ENCODE data around the gene AAR2.

AAR2 gene, protein sequence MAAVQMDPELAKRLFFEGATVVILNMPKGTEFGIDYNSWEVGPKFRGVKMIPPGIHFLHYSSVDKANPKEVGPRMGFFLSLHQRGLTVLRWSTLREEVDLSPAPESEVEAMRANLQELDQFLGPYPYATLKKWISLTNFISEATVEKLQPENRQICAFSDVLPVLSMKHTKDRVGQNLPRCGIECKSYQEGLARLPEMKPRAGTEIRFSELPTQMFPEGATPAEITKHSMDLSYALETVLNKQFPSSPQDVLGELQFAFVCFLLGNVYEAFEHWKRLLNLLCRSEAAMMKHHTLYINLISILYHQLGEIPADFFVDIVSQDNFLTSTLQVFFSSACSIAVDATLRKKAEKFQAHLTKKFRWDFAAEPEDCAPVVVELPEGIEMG

DNA sequence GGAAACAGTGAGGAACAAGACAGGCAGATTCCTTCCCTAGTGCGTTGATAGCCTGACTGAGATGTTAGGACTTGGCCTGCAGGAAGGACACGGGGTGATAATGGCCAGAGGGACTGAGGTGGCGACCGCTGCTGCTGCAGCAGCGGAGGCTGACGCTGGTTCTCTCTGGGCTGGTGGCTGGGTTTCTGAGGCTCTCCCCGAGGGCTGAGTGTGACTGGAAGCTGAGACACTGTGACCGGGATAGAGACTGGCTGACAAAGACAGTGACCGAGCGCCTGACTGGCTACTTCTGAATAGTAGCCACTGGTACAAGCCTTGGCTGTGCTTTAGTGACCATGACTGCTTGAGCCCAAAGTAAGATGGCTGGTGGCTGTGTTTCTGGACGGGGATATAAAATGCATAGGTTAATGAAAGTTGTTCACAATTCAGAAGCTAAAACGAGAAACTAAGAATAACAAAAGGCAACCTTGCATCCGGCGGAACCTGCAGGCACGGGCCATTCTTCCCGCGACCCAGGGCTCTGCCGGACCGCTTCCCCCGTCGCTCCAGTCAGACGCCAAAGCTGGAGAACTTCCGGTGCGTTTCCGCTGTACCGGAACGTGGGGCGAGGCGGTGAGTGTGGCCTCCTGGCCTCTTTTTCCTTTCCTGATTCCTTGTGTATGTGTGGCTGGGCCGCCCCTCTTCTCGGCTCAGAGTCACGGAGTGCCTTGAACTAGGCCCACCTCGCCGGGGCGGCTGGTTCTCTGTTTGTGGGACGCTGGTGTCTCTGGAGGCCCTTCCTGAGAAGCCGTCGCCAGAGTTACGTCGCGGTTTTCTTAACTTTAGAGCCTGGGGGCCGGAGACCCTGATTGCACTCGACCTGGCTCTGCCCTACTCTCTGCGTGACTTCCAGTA is at the start of gene AAR2:
Gene AAR2, plus strand, starts transcription at position 587 of the 894 bp plus-strand sequence. CDS start 3,391 bp downstream, outside the sequence.
- peaks cover 24% of the 10 kb centered on the region for H4K20me1 ChIP-seq (ENCODE audit: insufficient read depth, low read length)
- no peaks in the 10 kb centered on the region for H3K9me3 ChIP-seq (ENCODE audit: insufficient read depth, low read length, severe bottlenecking)
- DNase-seq: peak; percentile 89
- peak within 1 kb of the TSS; percentile 74 for H3K9ac ChIP-seq (ENCODE audit: low read depth, low read length)
- peak within 1 kb of the TSS; percentile 48 to 74 for H3K4me3 ChIP-seq (ENCODE audit: low read depth in 1 of 2, low read length in 2 of 2)
- H3K79me2 ChIP-seq (ENCODE audit: insufficient read depth, low read length): peaks cover 55% of the 10 kb centered on the region
- H2AFZ ChIP-seq (ENCODE audit: low read depth, low read length): peak within 1 kb of the TSS; percentile 99
- H3K27me3 ChIP-seq (ENCODE audit: insufficient read depth, low read length, poor library complexity): peaks cover 5% of the 10 kb centered on the region
- peak; percentile 98 for ATAC-seq (ENCODE audit: insufficient read depth, low read depth)
- peak within 1 kb of the TSS; percentile 76 for H3K4me2 ChIP-seq (ENCODE audit: insufficient read depth, low read length)
- peak within 1 kb of the TSS; percentile 80 for H3K27ac ChIP-seq (ENCODE audit: low read length)
- peaks cover 27% of the 10 kb centered on the region for H3K36me3 ChIP-seq (ENCODE audit: insufficient read depth, low read length)
- peaks cover 40% of the 10 kb centered on the region for H3K4me1 ChIP-seq (ENCODE audit: insufficient read depth, low read length)
- TF ChIP-seq, protein P1, sequence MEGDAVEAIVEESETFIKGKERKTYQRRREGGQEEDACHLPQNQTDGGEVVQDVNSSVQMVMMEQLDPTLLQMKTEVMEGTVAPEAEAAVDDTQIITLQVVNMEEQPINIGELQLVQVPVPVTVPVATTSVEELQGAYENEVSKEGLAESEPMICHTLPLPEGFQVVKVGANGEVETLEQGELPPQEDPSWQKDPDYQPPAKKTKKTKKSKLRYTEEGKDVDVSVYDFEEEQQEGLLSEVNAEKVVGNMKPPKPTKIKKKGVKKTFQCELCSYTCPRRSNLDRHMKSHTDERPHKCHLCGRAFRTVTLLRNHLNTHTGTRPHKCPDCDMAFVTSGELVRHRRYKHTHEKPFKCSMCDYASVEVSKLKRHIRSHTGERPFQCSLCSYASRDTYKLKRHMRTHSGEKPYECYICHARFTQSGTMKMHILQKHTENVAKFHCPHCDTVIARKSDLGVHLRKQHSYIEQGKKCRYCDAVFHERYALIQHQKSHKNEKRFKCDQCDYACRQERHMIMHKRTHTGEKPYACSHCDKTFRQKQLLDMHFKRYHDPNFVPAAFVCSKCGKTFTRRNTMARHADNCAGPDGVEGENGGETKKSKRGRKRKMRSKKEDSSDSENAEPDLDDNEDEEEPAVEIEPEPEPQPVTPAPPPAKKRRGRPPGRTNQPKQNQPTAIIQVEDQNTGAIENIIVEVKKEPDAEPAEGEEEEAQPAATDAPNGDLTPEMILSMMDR (IDR thresholded peaks at IDR 0.05; ENCODE audit: borderline replicate concordance, extremely low read depth, low read length, poor library complexity, severe bottlenecking): no peak
- no peak for TF ChIP-seq EZH2 (IDR thresholded peaks at IDR 0.05; ENCODE audit: borderline replicate concordance, low read depth, low read length, severe bottlenecking)

DNA sequence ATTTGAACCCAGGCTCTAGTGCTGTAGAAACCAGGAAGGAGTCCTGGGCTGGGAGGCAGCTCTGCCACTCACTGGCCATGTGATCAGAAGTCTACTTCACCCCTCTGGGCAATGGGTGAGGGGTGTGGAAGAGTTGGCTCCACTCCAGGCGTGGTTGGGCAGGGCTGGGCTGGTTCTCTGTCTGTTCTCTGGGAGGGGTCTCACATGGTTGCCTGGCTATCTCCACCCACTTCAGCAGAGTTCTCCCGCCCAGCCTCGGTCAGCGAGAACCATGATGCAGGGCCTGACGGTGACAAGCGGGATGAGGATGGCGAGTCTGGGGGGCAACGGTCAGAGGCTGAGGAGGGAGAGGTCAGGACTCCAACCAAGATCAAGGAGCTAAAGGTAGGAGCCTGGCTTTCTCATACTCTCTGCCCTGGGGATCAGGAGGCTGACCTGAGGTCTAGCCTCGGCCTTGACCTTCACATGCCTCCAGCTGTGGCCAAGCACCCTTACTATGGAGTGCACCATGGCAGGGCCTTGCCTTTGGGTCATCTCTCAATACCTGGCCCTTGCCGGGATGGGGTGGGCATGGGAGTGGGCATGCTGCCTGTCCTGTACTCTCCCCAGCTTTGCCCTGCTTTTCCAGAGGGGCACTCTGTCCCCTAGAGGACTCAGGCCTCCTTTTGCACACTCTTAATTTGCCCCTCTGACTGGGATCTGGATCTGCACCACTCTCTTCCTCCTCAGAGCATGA is 42.1 kb upstream of the AAR2 start:
- no peaks in the 10 kb centered on the region for H3K4me1 ChIP-seq (ENCODE audit: insufficient read depth, low read length)
- ATAC-seq (ENCODE audit: insufficient read depth, low read depth): no peak
- no peak overlapping the region for H3K27ac ChIP-seq (ENCODE audit: low read length)
- no peaks in the 10 kb centered on the region for H3K9me3 ChIP-seq (ENCODE audit: insufficient read depth, low read length, severe bottlenecking)
- H3K4me2 ChIP-seq (ENCODE audit: insufficient read depth, low read length): no peak overlapping the region
- H3K4me3 ChIP-seq (ENCODE audit: low read depth in 1 of 2, low read length in 2 of 2): no peak overlapping the region
- peaks cover 27% of the 10 kb centered on the region for H3K27me3 ChIP-seq (ENCODE audit: insufficient read depth, low read length, poor library complexity)
- H3K79me2 ChIP-seq (ENCODE audit: insufficient read depth, low read length): no peaks in the 10 kb centered on the region
- DNase-seq: no peak
- no peak for TF ChIP-seq EZH2 (IDR thresholded peaks at IDR 0.05; ENCODE audit: borderline replicate concordance, low read depth, low read length, severe bottlenecking)
- TF ChIP-seq, protein P1 (IDR thresholded peaks at IDR 0.05; ENCODE audit: borderline replicate concordance, extremely low read depth, low read length, poor library complexity, severe bottlenecking): no peak
- H3K36me3 ChIP-seq (ENCODE audit: insufficient read depth, low read length): no peaks in the 10 kb centered on the region
- H2AFZ ChIP-seq (ENCODE audit: low read depth, low read length): no peak overlapping the region
- H4K20me1 ChIP-seq (ENCODE audit: insufficient read depth, low read length): no peaks in the 10 kb centered on the region
- no peak overlapping the region for H3K9ac ChIP-seq (ENCODE audit: low read depth, low read length)

DNA sequence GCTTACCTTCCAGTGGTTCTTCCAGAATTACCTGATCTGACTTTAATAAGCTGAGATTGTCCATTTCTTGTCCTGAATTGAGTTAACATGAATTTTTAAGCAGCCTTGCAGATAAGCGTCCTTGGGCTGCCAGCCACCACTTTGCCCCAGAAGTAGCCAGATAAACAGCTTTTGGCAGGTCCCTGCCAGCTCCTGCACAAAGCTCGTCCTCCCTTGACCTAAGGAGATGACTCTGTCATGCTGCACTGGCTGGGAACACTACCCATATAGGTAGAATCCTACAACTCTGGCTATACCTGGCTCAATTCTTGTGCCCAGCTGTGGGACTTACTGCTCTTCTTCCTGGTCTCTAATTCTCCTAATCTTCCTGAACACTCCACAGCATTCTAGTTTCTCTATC is 39.6 kb upstream of the AAR2 start:
- DNase-seq: no peak
- Histone ChIP-seq H3K4me2 (ENCODE audit: insufficient read depth, low read length) (no peak overlapping the region), H3K27ac (ENCODE audit: low read length) (no peak overlapping the region), H4K20me1 (ENCODE audit: insufficient read depth, low read length) (no peaks in the 10 kb centered on the region), H3K36me3 (ENCODE audit: insufficient read depth, low read length) (no peaks in the 10 kb centered on the region), H3K27me3 (ENCODE audit: insufficient read depth, low read length, poor library complexity) (peaks cover 23% of the 10 kb centered on the region), H3K9me3 (ENCODE audit: insufficient read depth, low read length, severe bottlenecking) (no peaks in the 10 kb centered on the region), H3K4me3 (ENCODE audit: low read depth in 1 of 2, low read length in 2 of 2) (no peak overlapping the region), H3K9ac (ENCODE audit: low read depth, low read length) (no peak overlapping the region), H3K4me1 (ENCODE audit: insufficient read depth, low read length) (no peaks in the 10 kb centered on the region), H3K79me2 (ENCODE audit: insufficient read depth, low read length) (no peaks in the 10 kb centered on the region), H2AFZ (ENCODE audit: low read depth, low read length) (no peak overlapping the region)
- TF ChIP-seq, protein P1 (IDR thresholded peaks at IDR 0.05; ENCODE audit: borderline replicate concordance, extremely low read depth, low read length, poor library complexity, severe bottlenecking): no peak
- no peak for TF ChIP-seq EZH2 (IDR thresholded peaks at IDR 0.05; ENCODE audit: borderline replicate concordance, low read depth, low read length, severe bottlenecking)
- no peak for ATAC-seq (ENCODE audit: insufficient read depth, low read depth)

Measured in DND-41 (cell line).